Stimulated activated CD4-positive, alpha-beta T cell treated with anti-CD3 and anti-CD28 coated beads, TNF-alpha, amount 100 ng/mL, for 1 hour (primary cell): Measurements from ENCODE around the gene MADD.
"Not testable (repeated sequence)": the region's sequence is repeated elsewhere in the genome, so short reads cannot be mapped to it uniquely, and the experiment has no call there.

Source experiments
- DNase-seq, 3 donors: peaks; one replicate each; pipeline ENCODE4 v3.0.0-alpha.2; 2020; ENCODE audit warnings: low read depth in 3 of 3, low spot score in 1 of 3

MADD gene

DNA sequence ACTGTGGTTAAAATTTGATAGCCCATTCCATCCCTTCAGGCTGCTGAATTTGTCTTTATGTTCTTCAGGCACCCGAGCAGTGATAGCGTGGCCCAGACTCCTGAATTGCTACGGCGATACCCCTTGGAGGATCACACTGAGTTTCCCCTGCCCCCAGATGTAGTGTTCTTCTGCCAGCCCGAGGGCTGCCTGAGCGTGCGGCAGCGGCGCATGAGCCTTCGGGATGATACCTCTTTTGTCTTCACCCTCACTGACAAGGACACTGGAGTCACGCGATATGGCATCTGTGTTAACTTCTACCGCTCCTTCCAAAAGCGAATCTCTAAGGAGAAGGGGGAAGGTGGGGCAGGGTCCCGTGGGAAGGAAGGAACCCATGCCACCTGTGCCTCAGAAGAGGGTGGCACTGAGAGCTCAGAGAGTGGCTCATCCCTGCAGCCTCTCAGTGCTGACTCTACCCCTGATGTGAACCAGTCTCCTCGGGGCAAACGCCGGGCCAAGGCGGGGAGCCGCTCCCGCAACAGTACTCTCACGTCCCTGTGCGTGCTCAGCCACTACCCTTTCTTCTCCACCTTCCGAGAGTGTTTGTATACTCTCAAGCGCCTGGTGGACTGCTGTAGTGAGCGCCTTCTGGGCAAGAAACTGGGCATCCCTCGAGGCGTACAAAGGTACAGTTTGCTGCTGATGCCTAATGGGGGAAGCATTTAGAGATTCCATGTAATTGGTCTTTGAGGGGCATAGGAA, 4.7 kb downstream of the MADD start:
- no peak for DNase-seq

- DNase-seq: no peak
Measured at GRCh38 chr11:47276923-47277322, 7.0 kb downstream of the MADD start.

DNA sequence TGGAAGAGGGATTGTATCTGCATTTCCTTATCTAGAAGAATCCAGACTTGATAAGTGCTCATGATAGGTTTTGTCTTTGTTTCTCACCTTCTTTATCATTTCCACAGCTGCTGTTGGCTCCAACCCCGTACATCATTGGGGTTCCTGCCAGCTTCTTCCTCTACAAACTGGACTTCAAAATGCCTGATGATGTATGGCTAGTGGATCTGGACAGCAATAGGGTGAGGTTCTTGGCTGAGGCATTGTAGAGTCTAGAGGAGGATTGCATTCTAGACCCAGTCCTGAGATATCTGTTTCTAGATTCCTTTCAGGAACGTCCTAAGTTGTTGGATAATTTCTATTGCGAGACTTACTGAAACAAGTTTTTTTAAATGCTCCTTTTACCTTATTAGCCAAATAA, 8.1 kb downstream of the MADD start:
- no peak for DNase-seq

GRCh38 chr11:47278769-47279168, 8.8 kb downstream of the MADD start:
- no peak for DNase-seq

DNA sequence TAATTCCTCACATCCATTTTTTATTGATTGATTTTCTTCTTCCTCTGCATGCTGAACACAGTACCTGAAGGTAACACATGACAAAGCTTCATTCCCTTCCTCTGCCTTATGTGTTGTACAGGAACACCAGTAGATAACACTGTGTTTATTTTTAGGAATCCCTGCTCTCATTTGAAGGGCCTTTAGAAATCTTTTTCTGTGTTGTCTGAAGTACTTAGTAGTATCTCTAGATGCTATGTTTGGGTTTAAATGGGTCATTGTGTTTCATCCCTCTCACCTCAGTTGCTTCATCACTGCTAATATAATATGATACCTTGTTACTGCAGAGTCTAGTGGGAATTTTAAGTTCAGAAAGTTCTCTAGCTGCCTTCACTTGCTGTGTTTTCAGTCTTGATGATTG, 10.2 kb downstream of the MADD start:
- no peak for DNase-seq

- DNase-seq: no peak
Measured at GRCh38 chr11:47280860-47281259, 10.9 kb downstream of the MADD start.

- no peak for DNase-seq
Measured at GRCh38 chr11:47282462-47282861, 12.5 kb downstream of the MADD start.

GRCh38 chr11:47284151-47284550, 14.2 kb downstream of the MADD start:
- DNase-seq: no peak

DNA sequence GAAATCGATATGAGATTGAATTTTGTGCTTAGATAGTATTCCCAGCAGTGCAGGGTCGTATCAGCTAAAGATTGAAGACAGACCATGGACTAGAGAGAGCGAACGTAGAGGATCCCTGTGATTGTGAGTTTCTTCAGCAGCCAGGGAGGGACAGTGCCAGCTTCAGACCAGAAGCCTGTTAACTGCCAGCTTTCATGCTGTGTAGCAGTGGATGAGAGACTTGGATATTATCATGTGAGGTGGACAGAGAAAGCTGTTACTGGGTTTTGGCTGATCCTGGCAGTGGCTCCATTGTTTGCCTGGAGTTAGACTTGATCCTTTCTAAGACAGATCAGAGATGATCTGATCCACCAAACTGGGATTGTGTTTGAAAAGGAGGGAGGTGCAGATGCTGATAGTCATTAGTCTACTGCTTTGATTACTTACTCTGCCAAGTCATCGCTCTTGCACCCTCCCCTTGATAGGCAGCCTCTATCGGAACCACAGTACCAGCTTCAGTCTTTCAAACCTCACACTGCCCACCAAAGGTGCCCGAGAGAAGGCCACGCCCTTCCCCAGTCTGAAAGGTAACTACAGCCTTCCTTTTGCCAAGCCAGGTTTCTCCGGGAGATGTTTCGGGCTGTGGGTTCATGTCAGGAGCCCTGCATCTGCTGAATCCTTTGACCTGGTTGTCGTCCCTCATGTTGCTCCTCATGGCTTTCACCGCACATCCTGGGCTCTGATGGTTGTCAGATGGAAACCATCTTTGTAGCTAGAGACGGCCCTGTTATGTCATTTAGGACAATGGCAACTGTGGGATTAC, 16.2 kb downstream of the MADD start:
- DNase-seq: no peak

- DNase-seq: no peak
Measured at GRCh38 chr11:47288066-47288465, 18.1 kb downstream of the MADD start.

DNA sequence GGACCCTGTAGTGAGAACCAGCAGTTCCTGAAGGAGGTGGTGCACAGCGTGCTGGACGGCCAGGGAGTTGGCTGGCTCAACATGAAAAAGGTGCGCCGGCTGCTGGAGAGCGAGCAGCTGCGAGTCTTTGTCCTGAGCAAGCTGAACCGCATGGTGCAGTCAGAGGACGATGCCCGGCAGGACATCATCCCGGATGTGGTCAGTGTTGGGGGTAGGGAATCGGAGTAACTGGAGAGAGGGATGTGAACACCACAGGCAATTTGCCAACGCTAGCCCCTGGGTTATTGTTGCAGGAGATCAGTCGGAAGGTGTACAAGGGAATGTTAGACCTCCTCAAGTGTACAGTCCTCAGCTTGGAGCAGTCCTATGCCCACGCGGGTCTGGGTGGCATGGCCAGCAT, 19.9 kb downstream of the MADD start:
- DNase-seq: no peak

GRCh38 chr11:47295385-47295784, 25.5 kb downstream of the MADD start:
- no peak for DNase-seq

DNA sequence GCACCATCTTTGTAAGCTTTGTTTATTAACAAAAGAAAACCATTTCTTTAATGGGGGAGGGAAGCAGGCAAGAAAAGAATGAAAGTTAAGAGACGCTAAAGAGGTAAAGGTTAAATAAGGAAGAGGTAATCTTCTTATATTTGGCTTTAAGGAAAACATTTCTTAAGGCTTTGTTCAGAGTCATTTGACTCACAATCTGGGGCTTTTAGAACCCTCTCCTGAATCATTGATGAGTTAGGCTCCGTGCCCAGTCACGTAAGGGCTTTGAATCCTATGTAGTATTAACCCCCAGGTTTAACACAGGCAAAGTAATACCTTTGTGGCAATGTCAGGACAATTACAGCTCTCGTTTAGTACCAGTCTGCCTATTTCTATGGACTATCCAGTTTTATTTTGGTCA, 26.1 kb downstream of the MADD start:
- no peak for DNase-seq

DNA sequence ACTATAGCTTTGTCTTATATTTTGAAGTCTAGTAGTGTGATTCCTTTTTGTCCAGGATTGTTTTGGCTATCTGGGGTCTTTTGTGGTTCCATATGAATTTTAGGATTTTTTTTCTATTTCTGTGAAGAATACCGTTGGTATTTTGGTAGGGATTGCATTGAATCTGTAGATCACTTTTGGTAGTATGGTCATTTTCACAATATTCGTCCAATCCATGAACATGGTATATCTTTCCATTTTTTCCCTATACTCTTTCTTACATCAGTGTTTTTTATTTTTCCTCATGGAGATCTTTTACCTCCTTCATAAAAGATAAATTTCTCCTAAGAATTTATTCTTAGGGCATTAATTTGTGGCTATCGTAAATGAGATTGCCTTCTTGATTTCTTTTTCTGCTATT, 29.1 kb downstream of the MADD start:
- DNase-seq: no peak

DNA sequence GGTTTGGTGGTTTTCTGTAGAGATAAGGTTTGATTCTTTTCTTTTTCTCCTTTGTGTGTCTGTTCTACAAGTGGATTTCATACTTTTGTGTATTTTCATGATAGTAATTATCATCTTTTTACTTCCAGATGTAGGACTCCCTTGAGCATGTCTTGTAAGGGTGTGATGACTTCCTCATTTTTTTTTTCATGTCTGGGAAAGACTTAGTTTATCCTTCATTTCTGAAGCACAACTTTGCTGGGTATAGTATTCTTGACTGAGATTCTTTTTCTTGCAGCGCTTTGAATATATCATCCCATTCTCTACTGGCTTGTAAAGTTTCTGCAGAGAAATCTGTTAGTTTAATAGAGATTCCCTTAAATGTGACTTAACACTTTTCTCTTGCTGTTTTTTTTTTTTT, 32.9 kb downstream of the MADD start:
- no peak for DNase-seq

GRCh38 chr11:47305734-47306483, 36.0 kb downstream of the MADD start:
- no peak for DNase-seq

DNA sequence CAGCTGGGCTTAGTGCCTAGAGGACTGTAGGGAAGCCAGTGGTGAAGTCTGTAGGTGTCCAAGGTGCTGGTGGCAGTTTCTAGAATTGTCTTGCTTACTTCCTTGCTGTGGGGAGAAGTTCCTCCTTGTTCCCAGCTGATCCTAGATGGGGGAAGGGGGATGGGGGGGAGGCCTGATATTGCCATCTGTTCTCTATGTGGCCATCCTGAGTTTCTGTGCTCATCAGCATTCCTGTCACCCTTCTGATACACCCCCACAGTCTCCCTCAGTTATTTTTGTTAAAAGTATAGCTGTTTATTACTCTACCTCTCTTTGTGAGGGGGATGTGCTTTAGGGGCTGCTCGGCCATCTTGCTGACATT, 36.5 kb downstream of the MADD start:
- DNase-seq: no peak

DNA sequence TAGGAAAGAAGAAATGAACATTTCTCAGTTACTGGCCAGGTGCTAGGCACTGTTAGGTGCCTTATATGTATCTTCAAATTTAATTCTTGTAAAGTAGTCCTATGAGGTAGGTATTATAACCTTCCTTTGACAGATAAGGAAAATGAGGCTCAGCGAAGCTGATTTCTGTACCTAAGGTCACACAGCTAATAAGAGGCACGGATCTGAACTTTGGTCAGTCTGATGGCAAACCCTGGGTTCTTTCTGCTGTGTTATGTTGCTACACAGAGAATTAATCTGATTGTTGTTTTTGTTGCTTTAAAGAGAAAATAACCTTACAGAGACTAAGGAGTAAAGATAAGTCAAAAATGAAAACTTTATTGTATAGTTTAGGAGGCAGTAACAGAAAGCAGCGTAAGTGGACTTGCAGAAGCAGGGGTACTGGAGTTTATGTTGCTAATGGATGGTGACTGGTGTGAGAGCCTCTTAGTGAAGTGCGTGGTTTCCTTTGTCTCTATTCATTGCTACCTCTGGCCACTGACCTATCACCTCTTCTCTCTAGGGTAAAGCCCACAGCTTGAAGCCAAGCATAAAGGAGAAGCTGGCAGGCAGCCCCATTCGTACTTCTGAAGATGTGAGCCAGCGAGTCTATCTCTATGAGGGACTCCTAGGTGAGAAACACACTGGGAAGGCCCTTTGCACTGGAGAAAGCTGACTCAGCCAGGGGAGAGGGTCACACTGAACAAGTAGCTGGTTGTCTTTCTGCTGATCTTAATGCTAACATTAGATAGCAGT, 38.3 kb downstream of the MADD start:
- no peak for DNase-seq

DNA sequence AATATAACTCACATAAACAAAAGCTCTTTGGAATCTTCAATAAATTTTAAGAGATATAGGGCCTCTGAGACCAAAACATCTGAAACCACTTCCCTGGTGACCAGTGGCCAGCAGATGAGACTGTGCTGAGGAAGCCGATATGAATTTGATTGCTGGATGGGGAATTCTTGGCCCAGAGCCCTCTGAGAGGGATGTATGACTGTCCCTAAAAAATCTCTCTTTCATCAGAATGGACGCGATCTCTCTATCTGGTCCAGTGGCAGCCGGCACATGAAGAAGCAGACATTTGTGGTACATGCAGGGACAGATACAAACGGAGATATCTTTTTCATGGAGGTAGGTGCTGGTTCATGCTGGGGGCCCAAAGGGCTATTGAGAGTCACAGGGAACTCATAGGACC, 45.1 kb downstream of the MADD start:
- DNase-seq: no peak

DNA sequence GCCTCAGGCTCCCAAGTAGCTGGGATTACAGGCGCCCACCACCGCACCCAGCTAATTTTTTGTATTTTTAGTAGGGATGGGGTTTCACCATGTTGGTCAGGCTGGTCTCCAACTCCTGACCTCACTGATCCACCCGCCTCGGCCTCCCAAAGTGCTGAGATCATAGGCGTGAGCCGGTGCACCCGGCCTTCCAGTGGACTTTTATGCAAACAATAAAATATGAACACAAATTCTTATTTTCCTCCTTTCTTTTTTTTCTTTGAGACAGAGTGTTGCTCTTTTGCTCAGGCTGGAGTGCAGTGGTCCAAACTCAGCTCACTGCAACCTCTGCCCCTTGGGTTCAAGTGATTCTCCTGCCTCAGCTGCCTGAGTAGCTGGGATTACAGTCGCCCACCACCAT, 46.6 kb downstream of the MADD start:
- not testable (repeated sequence) for DNase-seq

- no peak for DNase-seq
Measured at GRCh38 chr11:47317064-47317828, 47.3 kb downstream of the MADD start.
